Left ventricle myocardium superior (tissue), 1 donor: ENCODE measurements around the gene SULT1B1. TPM values are rescaled to one million over a fixed set of nuclear protein-coding genes. Genes with fewer than 3 reads are reported as not detected.

Experiments used
- ATAC-seq: fragments of 200-7000 bp; cut with Tn5 transposase; one replicate; pipeline ENCODE4 v1.9.1; 2020; ENCODE audit warnings: mild to moderate bottlenecking, moderate library complexity
- DNase-seq: peaks from one replicate; pipeline ENCODE4 v3.0.0-alpha.2; 2020
- intact Hi-C: fragments of 100-400 bp; cut with micrococcal nuclease; formaldehyde crosslinking; loops from one replicate; pipeline ENCODE4 v1.11.0; 2022
- total RNA-seq: library from RNA; stranded (reverse); fragmentation: NEBNext Ultra II Directional; extraction: Animal tissue kit (Norgen Biotek cat#: 25700); gene quantifications from one replicate; pipeline ENCODE4 v1.2.1, GENCODE V29; 2021
- donor health status: DM: no; HTN: yes; CAD: no; lungs with severe emphysema.

Gene SULT1B1
- total RNA-seq, 1 donor from 2014 or later, result 0.57 TPM

DNA sequence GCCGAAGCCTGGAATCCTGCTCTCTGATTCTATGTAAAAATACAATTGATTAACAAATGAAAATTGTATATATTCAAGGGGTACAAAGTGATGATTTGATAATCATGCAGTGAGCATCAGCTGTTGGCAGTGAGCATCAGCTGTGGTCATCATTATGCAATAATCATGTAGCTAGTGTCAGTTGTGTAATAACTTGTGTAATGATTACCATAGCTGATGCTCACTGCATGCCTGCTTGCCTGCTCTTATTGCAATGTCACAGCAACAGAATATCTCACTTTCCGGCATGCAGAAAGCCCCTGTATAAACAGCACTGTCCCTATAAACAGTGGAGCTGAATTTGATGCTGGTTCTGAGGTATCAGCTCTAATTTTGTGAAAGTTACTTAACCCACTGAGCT lies 46.8 kb downstream of the SULT1B1 start:
- no peak for ATAC-seq
- intact Hi-C loops, result no loop called here
- no peak for DNase-seq

DNA sequence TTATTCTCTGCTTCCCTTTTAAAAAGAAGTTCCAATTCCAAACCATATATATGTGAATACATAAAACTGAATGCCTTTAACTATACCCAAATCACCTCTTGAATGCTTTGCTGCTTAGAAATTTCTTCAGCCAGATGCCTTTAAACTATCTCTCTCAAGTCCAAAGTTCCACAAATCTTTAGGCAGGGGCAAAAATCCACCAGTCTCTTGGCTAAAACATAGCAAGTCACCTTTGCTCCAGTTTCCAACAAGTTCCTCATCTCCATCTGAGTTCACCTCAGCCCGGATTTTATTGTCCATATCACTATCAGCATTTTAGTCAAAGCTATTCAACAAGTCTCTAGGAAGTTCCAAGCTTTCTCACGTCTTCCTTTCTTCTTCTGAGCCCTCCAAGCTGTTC lies 49.8 kb downstream of the SULT1B1 start:
- intact Hi-C loops, result no loop called here
- DNase-seq, result no peak
- ATAC-seq, result no peak

DNA sequence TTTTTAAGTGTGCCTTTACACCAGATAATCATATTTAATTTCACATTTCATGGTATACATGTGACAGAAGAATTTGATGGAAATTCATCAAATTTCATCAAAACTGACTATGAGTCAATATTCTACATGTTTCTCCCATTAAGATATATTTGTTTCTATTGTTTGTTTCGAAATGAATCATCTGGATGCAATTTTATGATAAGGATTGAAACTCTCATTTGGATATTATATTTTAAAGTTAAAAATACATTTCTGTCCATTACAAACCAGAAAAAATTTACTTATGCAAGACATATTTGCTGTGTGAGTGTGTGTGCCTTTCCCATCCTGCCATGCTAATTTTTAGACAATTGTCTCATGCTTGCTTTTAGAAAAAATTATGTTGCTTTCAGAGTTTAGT lies 52.2 kb downstream of the SULT1B1 start:
- ATAC-seq, result no peak
- no peak for DNase-seq
- intact Hi-C loops, result no loop called here

DNA sequence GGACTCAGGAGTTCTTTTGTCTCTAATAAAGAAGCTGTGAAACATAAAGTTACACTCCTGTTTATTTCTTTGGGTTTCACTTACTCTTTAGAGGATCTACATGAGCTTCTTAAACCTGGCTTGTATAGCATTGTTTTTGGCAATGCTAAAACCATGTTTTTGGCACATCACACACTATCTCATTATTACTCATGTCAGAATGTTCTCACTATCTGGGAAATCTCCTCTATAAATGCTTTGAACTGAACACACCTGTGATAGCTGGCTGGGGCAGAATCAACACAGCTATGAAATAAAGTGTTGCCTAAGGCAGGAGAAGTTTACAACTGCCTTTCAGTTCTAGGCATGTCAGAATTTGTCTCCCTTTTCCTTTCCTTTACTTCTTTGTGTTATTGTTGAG lies 52.6 kb downstream of the SULT1B1 start:
- ATAC-seq (no peak), DNase-seq (no peak)
- intact Hi-C loops, result no loop called here

DNA sequence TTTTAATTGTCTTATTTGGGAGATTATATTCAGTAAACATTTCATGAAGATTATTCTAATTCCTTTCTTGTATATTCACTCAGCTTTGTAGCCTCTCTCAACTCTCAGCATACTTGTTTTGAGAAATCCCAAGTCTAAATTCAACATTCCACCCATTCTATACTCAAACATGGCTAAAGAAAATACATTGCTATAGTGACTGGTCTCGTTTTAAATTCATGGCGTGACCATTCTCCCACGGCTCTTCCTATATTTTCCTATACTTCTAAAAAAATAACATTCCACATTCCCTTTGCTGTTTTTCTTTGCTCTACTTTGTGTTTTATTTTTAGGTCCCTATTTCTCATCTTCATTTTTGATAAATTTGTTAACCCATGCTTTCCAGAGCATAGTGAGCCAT lies 58.2 kb downstream of the SULT1B1 start:
- DNase-seq (no peak), ATAC-seq (no peak)
- intact Hi-C loops, result no loop called here

DNA sequence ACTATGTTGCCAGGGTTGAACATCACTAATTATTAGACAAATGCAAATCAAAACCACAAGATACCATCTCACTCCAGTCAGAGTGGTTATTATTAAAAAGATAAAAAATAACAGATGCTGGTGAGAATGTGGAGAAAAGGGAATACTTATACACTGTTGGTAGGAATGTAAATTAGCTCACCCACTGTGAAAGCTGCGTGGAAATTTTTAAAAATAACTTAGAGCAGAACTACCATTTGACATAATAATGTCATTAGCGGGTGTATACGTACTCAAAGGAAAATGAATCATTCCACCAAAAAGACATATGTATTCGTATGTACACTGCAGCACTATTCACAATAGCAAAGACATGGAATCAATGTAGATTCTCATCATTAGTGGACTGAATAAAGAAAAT lies 58.7 kb downstream of the SULT1B1 start:
- no peak for DNase-seq
- no peak for ATAC-seq
- intact Hi-C loops, result no loop called here

DNA sequence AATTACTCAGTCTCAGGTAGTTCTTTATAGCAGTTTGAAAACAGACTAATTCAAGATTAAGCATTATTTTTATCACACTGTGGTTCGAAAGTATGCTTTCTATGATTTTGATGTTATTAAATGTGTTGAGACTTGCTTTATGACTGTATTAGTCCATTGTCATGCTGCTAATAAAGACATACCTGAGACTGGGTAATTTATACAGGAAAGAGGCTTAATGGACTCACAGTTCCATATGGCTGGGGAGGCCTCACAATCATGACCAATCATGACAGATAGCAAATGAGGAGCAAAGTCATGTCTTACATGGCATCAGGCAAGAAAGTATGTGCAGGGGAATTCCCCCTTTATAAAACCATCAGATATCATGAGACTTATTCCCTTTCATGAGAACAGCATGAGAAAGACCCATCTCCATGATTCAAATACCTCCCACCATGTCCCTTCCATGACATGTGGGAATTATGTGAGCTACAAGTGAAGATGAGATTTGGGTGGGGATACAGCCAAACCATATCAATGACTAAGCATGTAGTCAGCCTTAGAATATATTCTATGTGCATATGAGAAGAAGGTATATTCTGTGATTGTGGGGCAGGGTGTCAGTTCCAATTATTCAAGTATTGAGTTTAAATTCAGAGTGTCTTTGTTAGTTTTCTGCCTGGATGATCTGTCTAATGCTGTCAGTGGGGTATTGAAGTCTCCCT lies 62.7 kb downstream of the SULT1B1 start:
- DNase-seq (no peak), ATAC-seq (no peak)
- intact Hi-C loops, result no loop called here

DNA sequence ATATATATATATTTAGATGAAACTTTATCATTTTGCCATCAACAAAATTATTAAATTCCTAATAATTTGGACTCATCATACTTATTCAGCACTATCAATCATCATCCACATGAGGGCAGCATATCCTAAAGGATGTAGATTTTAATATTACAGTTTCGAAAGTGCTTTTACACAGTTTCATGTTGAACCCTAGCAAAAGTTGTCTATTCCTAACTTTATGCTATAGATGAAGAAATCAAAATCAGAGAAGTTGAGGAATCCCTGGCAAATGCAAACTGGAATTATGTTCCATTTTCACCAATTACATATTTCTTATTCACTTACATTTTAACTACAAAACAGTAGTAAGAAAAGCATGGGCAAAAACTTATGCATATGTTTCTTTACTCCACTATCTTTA lies 70.8 kb downstream of the SULT1B1 start:
- intact Hi-C loops, result no loop called here
- DNase-seq, result no peak
- ATAC-seq, result no peak

DNA sequence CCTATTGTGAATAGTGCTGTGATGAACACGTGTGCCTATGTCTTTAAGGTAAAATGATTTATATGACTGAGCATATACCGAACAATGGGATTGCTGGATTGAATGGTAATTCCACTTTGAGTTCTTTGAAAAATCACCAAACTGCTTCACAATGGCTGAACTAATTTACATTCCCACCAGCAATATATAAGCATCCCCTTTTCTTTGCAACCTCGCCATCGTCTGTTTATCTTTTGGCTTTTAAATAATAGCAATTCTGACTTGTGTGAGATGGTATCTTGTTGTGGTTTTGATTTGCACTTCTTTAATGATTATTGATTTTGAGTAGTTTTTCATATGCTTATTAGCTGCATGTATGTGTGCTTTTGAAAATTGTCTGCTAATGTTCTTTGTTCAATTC lies 75.6 kb downstream of the SULT1B1 start:
- DNase-seq (no peak), ATAC-seq (no peak)
- intact Hi-C loops, result no loop called here

Other genes with a start within 250 kb of the SULT1B1 start
- not detected for gene UGT2A2, start 121.0 kb downstream of the SULT1B1 start, total RNA-seq
- gene UGT2A1, start 107.4 kb downstream of the SULT1B1 start, total RNA-seq, result not detected
- gene SULT1E1, start 99.5 kb upstream of the SULT1B1 start, total RNA-seq, result not detected
- not detected for gene CSN1S1, start 170.4 kb upstream of the SULT1B1 start, total RNA-seq
- not detected for gene CSN2, start 205.1 kb upstream of the SULT1B1 start, total RNA-seq
- not detected for gene STATH, start 235.3 kb upstream of the SULT1B1 start, total RNA-seq